ENCODE results near the gene ANKRD12. TPM values are rescaled to one million over a fixed set of nuclear protein-coding genes. Genes with fewer than 3 reads are reported as not detected.

The ANKRD12 gene
- total and polyA plus RNA-seq, 7 donors, result 5.1 to 132 (median 88.5) TPM

GRCh38 chr18:9191658-9192256 lies 55.2 kb downstream of the ANKRD12 start:
- Histone ChIP-seq H3K4me1 (peaks cover 0 to 9% (median 3%) of the 10 kb centered on the region in 4 donors), H3K27ac (no peak overlapping the region), H3K27me3 (no peaks in the 10 kb centered on the region), H3K36me3 (peaks cover 0 to 39% (median 3%) of the 10 kb centered on the region in 4 donors), H3K4me3 (no peak overlapping the region), H3K9me3 (no peaks in the 10 kb centered on the region)
- intact Hi-C loops (cut with DNase I), result no loop called here
- DNase-seq, result no peak
- 90 to 93% methylated on average over 2 of the region's 2 CpGs for WGBS, 2 donors
- TF ChIP-seq EP300 (IDR thresholded peaks at IDR 0.05), result no peak
- no peak for TF ChIP-seq POLR2AphosphoS5 (IDR thresholded peaks at IDR 0.05)

GRCh38 chr18:9193031-9193430 lies 56.5 kb downstream of the ANKRD12 start:
- H3K27ac ChIP-seq, result no peak overlapping the region
- no peak for DNase-seq
- H3K9me3 ChIP-seq, result no peaks in the 10 kb centered on the region
- 98 to 99% methylated on average over 2 of the region's 2 CpGs for WGBS, 2 donors
- peaks cover 0 to 9% (median 3%) of the 10 kb centered on the region in 4 donors for H3K4me1 ChIP-seq
- intact Hi-C loops (cut with DNase I), result no loop called here
- no peaks in the 10 kb centered on the region for H3K27me3 ChIP-seq
- no peak overlapping the region for H3K4me3 ChIP-seq
- H3K36me3 ChIP-seq, result peaks cover 0 to 39% (median 3%) of the 10 kb centered on the region in 4 donors
- TF ChIP-seq POLR2AphosphoS5 (IDR thresholded peaks at IDR 0.05), result no peak
- TF ChIP-seq EP300 (IDR thresholded peaks at IDR 0.05), result no peak
- TF ChIP-seq POLR2A (IDR thresholded peaks at IDR 0.05), result no peak
- TF ChIP-seq CTCF (IDR thresholded peaks at IDR 0.05), result no peak

GRCh38 chr18:9196568-9196967 lies 60.0 kb downstream of the ANKRD12 start:
- intact Hi-C loops (cut with DNase I), result no loop called here
- TF ChIP-seq POLR2AphosphoS5 (IDR thresholded peaks at IDR 0.05) (no peak), CTCF (IDR thresholded peaks at IDR 0.05) (no peak), POLR2A (IDR thresholded peaks at IDR 0.05) (no peak), EP300 (IDR thresholded peaks at IDR 0.05) (no peak)
- WGBS, 2 donors, result 97 to 98% methylated on average over 4 of the region's 4 CpGs
- Histone ChIP-seq H3K27me3 (no peaks in the 10 kb centered on the region), H3K27ac (no peak overlapping the region), H3K36me3 (peaks cover 0 to 34% (median 3%) of the 10 kb centered on the region in 4 donors), H3K4me1 (peaks cover 0 to 23% (median 7%) of the 10 kb centered on the region in 4 donors), H3K9me3 (no peaks in the 10 kb centered on the region), H3K4me3 (no peak overlapping the region)
- no peak for DNase-seq

GRCh38 chr18:9199681-9200080 lies 63.1 kb downstream of the ANKRD12 start:
- Histone ChIP-seq H3K36me3 (peaks cover 0 to 21% (median 3%) of the 10 kb centered on the region in 4 donors), H3K4me1 (peaks cover 0 to 28% (median 7%) of the 10 kb centered on the region in 4 donors), H3K27ac (no peak overlapping the region), H3K27me3 (no peaks in the 10 kb centered on the region), H3K4me3 (no peak overlapping the region), H3K9me3 (no peaks in the 10 kb centered on the region)
- TF ChIP-seq POLR2AphosphoS5 (IDR thresholded peaks at IDR 0.05) (no peak), EP300 (IDR thresholded peaks at IDR 0.05) (no peak), POLR2A (IDR thresholded peaks at IDR 0.05) (no peak), CTCF (IDR thresholded peaks at IDR 0.05) (no peak)
- intact Hi-C loops (cut with DNase I), result no loop called here
- no peak for DNase-seq

- Histone ChIP-seq H3K36me3 (peaks cover 0 to 12% (median 4%) of the 10 kb centered on the region in 4 donors), H3K27ac (no peak overlapping the region), H3K4me1 (peaks cover 0 to 28% (median 9%) of the 10 kb centered on the region in 4 donors), H3K9me3 (no peaks in the 10 kb centered on the region), H3K4me3 (no peak overlapping the region), H3K27me3 (no peaks in the 10 kb centered on the region)
- no peak for DNase-seq
- TF ChIP-seq POLR2A (IDR thresholded peaks at IDR 0.05) (no peak), EP300 (IDR thresholded peaks at IDR 0.05) (no peak), CTCF (IDR thresholded peaks at IDR 0.05) (no peak), POLR2AphosphoS5 (IDR thresholded peaks at IDR 0.05) (no peak)
- intact Hi-C loops (cut with DNase I), result no loop called here
- WGBS, 2 donors, result 88 to 92% methylated on average over 2 of the region's 2 CpGs
Measured at GRCh38 chr18:9201224-9201623, 64.6 kb downstream of the ANKRD12 start.

Measured in sigmoid colon (tissue), 7 donors.